Transverse colon (tissue), 3 donors: ENCODE measurements around the gene HDAC4.

Source experiments
- CTCF ChIP-seq, 5 experiments: fragments of 200-600 bp in 3 of 5; fragments of 450-650 bp in 2 of 5; sonication (generic) in 3 of 5; IDR thresholded peaks; 1 replicate in 2 of 5; 2 replicates in 3 of 5; pipeline ENCODE4 v1.5.1; 2016 to 2017; ENCODE audit warnings: antibody characterized with exemption in 5 of 5, inconsistent platforms in 3 of 5, mild to moderate bottlenecking in 2 of 5, moderate library complexity in 1 of 5
- EP300 ChIP-seq: sonication (generic); formaldehyde crosslinking; IDR thresholded peaks from one replicate; pipeline ENCODE4 v1.6.1; 2017; ENCODE audit warnings: antibody characterized with exemption, low read depth

GRCh38 chr2:239376942-239377531, 23.8 kb downstream of the HDAC4 start:
- TF ChIP-seq CTCF (IDR thresholded peaks at IDR 0.05): no peak
- TF ChIP-seq EP300: no peak
